H9 (cell line): Measurements from ENCODE around the gene GATAD2B. TPM values are rescaled to one million over a fixed set of nuclear protein-coding genes. Genes with fewer than 3 reads are reported as not detected.

Experiments used
- DNase-seq: peaks from one replicate; pipeline ENCODE4 v3.0.0-alpha.2; 2017
- H2AFZ ChIP-seq: one replicate; pipeline ENCODE4 v1.6.1; 2013; ENCODE audit warnings: mild to moderate bottlenecking, low read length, control low read depth, moderate library complexity
- H2AK5ac ChIP-seq: 2 replicates; pipeline ENCODE4 v1.6.1; 2013; ENCODE audit warnings: low read length, control low read depth, mixed read lengths; ENCODE audit not compliant: insufficient read length
- H2BK120ac ChIP-seq: one replicate; pipeline ENCODE4 v1.6.1; 2013; ENCODE audit warnings: low read depth, mild to moderate bottlenecking, low read length, control low read depth, inconsistent platforms; ENCODE audit not compliant: poor library complexity, severe bottlenecking
- H2BK12ac ChIP-seq: 2 replicates; pipeline ENCODE4 v1.6.1; 2013; ENCODE audit warnings: low read length, control low read depth, mixed read lengths, low read depth; ENCODE audit not compliant: insufficient read length
- H2BK15ac ChIP-seq: 2 replicates; pipeline ENCODE4 v1.6.1; 2013; ENCODE audit warnings: low read depth, low read length, control low read depth
- H2BK20ac ChIP-seq: one replicate; pipeline ENCODE4 v1.6.1; 2013; ENCODE audit warnings: low read depth, mild to moderate bottlenecking, low read length, control low read depth, inconsistent platforms; ENCODE audit not compliant: poor library complexity, severe bottlenecking
- H2BK5ac ChIP-seq: 2 replicates; pipeline ENCODE4 v1.6.1; 2013; ENCODE audit warnings: low read length, control low read depth, mixed read lengths; ENCODE audit not compliant: insufficient read length
- H3K14ac ChIP-seq: 2 replicates; pipeline ENCODE4 v1.6.1; 2013; ENCODE audit warnings: low read length, control low read depth; ENCODE audit not compliant: insufficient read depth
- H3K18ac ChIP-seq: 2 replicates; pipeline ENCODE4 v1.6.1; 2013; ENCODE audit warnings: low read depth, mild to moderate bottlenecking, mixed read lengths, low read length, control low read depth; ENCODE audit not compliant: insufficient read length
- H3K23ac ChIP-seq: 2 replicates; pipeline ENCODE4 v1.6.1; 2013; ENCODE audit warnings: low read length, control low read depth, mixed read lengths, low read depth; ENCODE audit not compliant: insufficient read length
- H3K23me2 ChIP-seq: 2 replicates; pipeline ENCODE4 v1.6.1; 2013; ENCODE audit warnings: low read depth, mild to moderate bottlenecking, mixed read lengths, low read length, control low read depth; ENCODE audit not compliant: insufficient read length, poor library complexity, severe bottlenecking
- H3K27ac ChIP-seq: 2 replicates; pipeline ENCODE4 v1.5.1; 2013; ENCODE audit warnings: low read length, control low read depth, mixed read lengths, low read depth; ENCODE audit not compliant: insufficient read length
- H3K27me3 ChIP-seq: 2 replicates; pipeline ENCODE4 v1.6.1; 2013; ENCODE audit warnings: low read length, control low read depth, inconsistent platforms; ENCODE audit not compliant: insufficient read depth
- H3K4ac ChIP-seq: 2 replicates; pipeline ENCODE4 v1.6.1; 2013; ENCODE audit warnings: low read depth, mild to moderate bottlenecking, control low read depth, inconsistent platforms, low read length, moderate library complexity
- H3K4me1 ChIP-seq: 2 replicates; pipeline ENCODE4 v1.6.1; 2013; ENCODE audit warnings: low read length, control low read depth, inconsistent platforms; ENCODE audit not compliant: insufficient read depth
- H3K4me2 ChIP-seq: 2 replicates; pipeline ENCODE4 v1.6.1; 2013; ENCODE audit warnings: low read length, control low read depth, mixed read lengths; ENCODE audit not compliant: insufficient read length, insufficient read depth
- H3K56ac ChIP-seq: 2 replicates; pipeline ENCODE4 v1.6.1; 2013; ENCODE audit warnings: low read depth, mild to moderate bottlenecking, mixed read lengths, low read length, control low read depth; ENCODE audit not compliant: insufficient read length
- H3K79me1 ChIP-seq: 2 replicates; pipeline ENCODE4 v1.6.1; 2013; ENCODE audit warnings: low read depth, mild to moderate bottlenecking, moderate library complexity, low read length, control low read depth, inconsistent platforms; ENCODE audit not compliant: insufficient read depth, poor library complexity, severe bottlenecking
- H3K79me2 ChIP-seq: 2 replicates; pipeline ENCODE4 v1.6.1; 2013; ENCODE audit warnings: low read length, control low read depth, inconsistent platforms; ENCODE audit not compliant: insufficient read depth
- H3K9ac ChIP-seq: 2 replicates; pipeline ENCODE4 v1.6.1; 2013; ENCODE audit warnings: low read length, control low read depth, mixed read lengths; ENCODE audit not compliant: insufficient read length; ENCODE audit errors: extremely low read depth
- H3K9me3 ChIP-seq: one replicate; pipeline ENCODE4 v1.6.1; 2013; ENCODE audit warnings: low read depth, low read length, inconsistent platforms; ENCODE audit not compliant: control insufficient read depth
- H3T11ph ChIP-seq: one replicate; pipeline ENCODE4 v1.6.1; 2013; ENCODE audit warnings: mild to moderate bottlenecking, low read length, control low read depth, inconsistent platforms
- H4K20me1 ChIP-seq: one replicate; pipeline ENCODE4 v1.6.1; 2013; ENCODE audit not compliant: control insufficient read depth, insufficient read length, insufficient read depth
- H4K5ac ChIP-seq: 2 replicates; pipeline ENCODE4 v1.6.1; 2013; ENCODE audit warnings: low read depth, mild to moderate bottlenecking, mixed read lengths, low read length, control low read depth; ENCODE audit not compliant: insufficient read length
- H4K8ac ChIP-seq: replicated peaks from 2 replicates; pipeline ENCODE4 v1.6.1; 2013; ENCODE audit warnings: low read length, control low read depth, mixed read lengths, low read depth; ENCODE audit not compliant: insufficient read length
- H4K91ac ChIP-seq: 2 replicates; pipeline ENCODE4 v1.6.1; 2013; ENCODE audit warnings: low read depth, mild to moderate bottlenecking, moderate library complexity, mixed read lengths, low read length, control low read depth; ENCODE audit not compliant: insufficient read length
- H3K27ac Mint-ChIP-seq, 3 experiments: 2 replicates in 2 of 3; 3 replicates in 1 of 3; pipeline ENCODE4 v1.8.0; 2020 to 2021; ENCODE audit warnings: mixed read lengths in 3 of 3, mild to moderate bottlenecking in 1 of 3, moderate library complexity in 1 of 3
- H3K27me3 Mint-ChIP-seq: 2 replicates; pipeline ENCODE4 v1.8.0; 2021; ENCODE audit warnings: low read depth, mild to moderate bottlenecking, moderate library complexity, mixed read lengths
- H3K36me3 Mint-ChIP-seq, 3 experiments: 2 replicates in 2 of 3; 3 replicates in 1 of 3; pipeline ENCODE4 v1.8.0; 2020 to 2021; ENCODE audit warnings: low read depth in 3 of 3, mixed read lengths in 3 of 3; ENCODE audit not compliant: insufficient read depth in 1 of 3
- H3K4me1 Mint-ChIP-seq, 2 experiments: 2 replicates each; pipeline ENCODE4 v1.8.0; 2020; ENCODE audit warnings: mixed read lengths in 2 of 2
- H3K4me3 Mint-ChIP-seq, 2 experiments: 2 replicates in 1 of 2; 3 replicates in 1 of 2; pipeline ENCODE4 v1.8.0; 2020 to 2021; ENCODE audit warnings: mild to moderate bottlenecking in 2 of 2, mixed read lengths in 2 of 2, moderate library complexity in 1 of 2
- H3K9me3 Mint-ChIP-seq, 2 experiments: 2 replicates in 1 of 2; 3 replicates in 1 of 2; pipeline ENCODE4 v1.8.0; 2020; ENCODE audit warnings: mild to moderate bottlenecking in 2 of 2, mixed read lengths in 2 of 2, moderate library complexity in 1 of 2
- WGBS: extraction: QIAGEN DNeasy Blood & Tissue Kit; methylation state at CpG from one replicate; pipeline ENCODE4 v1.1.7; 2013; ENCODE audit warnings: missing lambda C conversion rate, low lambda C conversion rate, mixed read lengths; ENCODE audit not compliant: insufficient read length; ENCODE audit errors: extremely low coverage; 5-methylcytosine and 5-hydroxymethylcytosine counted together
- microRNA-seq: library from miRNA; unstranded; fragments of <30 nt; microRNA quantifications from one replicate; pipeline ENCODE4, GENCODE V29; 2020; ENCODE audit warnings: borderline microRNAs expressed
- total RNA-seq: library from RNA; stranded (reverse); gene quantifications from 2 replicates; pipeline ENCODE4 v1.2.1, GENCODE V29; 2021
- TF ChIP-seq, protein P1 (sequence below): fragments of 200-600 bp; sonication (generic); conservative IDR thresholded peaks from 3 replicates; pipeline ENCODE4 v1.8.0; 2021; ENCODE audit warnings: antibody characterized with exemption, mild to moderate bottlenecking

The GATAD2B gene
- total RNA-seq, 1 experiment from 2014 or later = 44.1 TPM

DNA sequence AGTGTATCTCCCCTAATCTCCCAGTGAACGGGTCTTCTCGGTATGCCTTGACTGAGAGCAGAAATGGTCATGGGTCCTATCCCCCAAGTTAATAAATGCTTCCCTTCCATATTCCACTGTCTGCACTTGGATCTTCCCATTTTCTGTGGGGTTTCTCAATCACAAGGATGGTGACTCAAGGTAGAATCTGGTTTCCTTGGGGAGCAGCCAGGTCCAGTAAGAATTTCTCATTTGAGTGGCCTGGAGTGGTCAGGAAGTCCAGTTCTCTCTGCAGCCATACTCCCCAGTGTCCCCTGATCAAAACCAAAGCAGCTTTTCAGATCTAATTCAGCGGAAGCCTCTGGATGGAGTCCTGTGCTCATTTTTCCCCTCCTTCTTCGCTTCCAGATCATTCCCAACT is 162.3 kb downstream of the GATAD2B start:
- Histone ChIP-seq H3K4me1 (no peaks in the 10 kb centered on the region), H3K56ac (no peak overlapping the region), H3K4me2 (no peak overlapping the region), H3K23ac (no peak overlapping the region), H2BK15ac (no peak overlapping the region), H3K14ac (no peak overlapping the region), H4K8ac (no peak overlapping the region), H3K9ac (no peak overlapping the region), H4K20me1 (no peaks in the 10 kb centered on the region), H3K18ac (no peak overlapping the region), H2AK5ac (no peak overlapping the region), H3K27ac (no peak overlapping the region), H3K23me2 (no peaks in the 10 kb centered on the region), H2AFZ (no peak overlapping the region), H4K91ac (no peak overlapping the region), H3K27me3 (no peaks in the 10 kb centered on the region), H2BK20ac (no peak overlapping the region), H3K79me2 (no peaks in the 10 kb centered on the region), H3T11ph (no peak overlapping the region), H2BK120ac (no peak overlapping the region), H4K5ac (no peak overlapping the region), H3K79me1 (no peaks in the 10 kb centered on the region), H2BK12ac (no peak overlapping the region), H3K9me3 (no peaks in the 10 kb centered on the region), H3K4ac (no peak overlapping the region), H2BK5ac (no peak overlapping the region)
- DNase-seq = no peak
- Mint-ChIP-seq H3K27me3 (no peaks in the 10 kb centered on the region), H3K4me3 (no peak overlapping the region), H3K36me3 (peaks cover 45 to 90% (median 79%) of the 10 kb centered on the region in 3 experiments; a peak in 6 of 7 replicates), H3K9me3 (no peaks in the 10 kb centered on the region), H3K4me1 (no peaks in the 10 kb centered on the region), H3K27ac (no peak overlapping the region)
- WGBS = no CpG with 5 or more reads among the region's 4 CpGs
- TF ChIP-seq, protein P1, sequence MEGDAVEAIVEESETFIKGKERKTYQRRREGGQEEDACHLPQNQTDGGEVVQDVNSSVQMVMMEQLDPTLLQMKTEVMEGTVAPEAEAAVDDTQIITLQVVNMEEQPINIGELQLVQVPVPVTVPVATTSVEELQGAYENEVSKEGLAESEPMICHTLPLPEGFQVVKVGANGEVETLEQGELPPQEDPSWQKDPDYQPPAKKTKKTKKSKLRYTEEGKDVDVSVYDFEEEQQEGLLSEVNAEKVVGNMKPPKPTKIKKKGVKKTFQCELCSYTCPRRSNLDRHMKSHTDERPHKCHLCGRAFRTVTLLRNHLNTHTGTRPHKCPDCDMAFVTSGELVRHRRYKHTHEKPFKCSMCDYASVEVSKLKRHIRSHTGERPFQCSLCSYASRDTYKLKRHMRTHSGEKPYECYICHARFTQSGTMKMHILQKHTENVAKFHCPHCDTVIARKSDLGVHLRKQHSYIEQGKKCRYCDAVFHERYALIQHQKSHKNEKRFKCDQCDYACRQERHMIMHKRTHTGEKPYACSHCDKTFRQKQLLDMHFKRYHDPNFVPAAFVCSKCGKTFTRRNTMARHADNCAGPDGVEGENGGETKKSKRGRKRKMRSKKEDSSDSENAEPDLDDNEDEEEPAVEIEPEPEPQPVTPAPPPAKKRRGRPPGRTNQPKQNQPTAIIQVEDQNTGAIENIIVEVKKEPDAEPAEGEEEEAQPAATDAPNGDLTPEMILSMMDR = no peak

Small RNA genes within 50 kb of the gene (microRNA-seq; reads per million reads assigned to microRNA genes)
- 0.35 reads per million for gene MIR6737

Other genes with a start within 250 kb of the GATAD2B start
- 8.6 and 8.9 TPM in 2 replicates for gene NPR1, start 244.3 kb downstream of the GATAD2B start, total RNA-seq
- gene INTS3, start 194.9 kb downstream of the GATAD2B start, total RNA-seq = 65.4 and 67.1 TPM in 2 replicates
- gene SLC27A3, start 147.6 kb downstream of the GATAD2B start, total RNA-seq = 42.0 and 45.3 TPM in 2 replicates
- gene DENND4B, start 23.7 kb upstream of the GATAD2B start, total RNA-seq = 82.8 and 84.6 TPM in 2 replicates
- gene CRTC2, start 35.6 kb upstream of the GATAD2B start, total RNA-seq = 44.7 and 45.7 TPM in 2 replicates
- gene SLC39A1, start 40.6 kb upstream of the GATAD2B start, total RNA-seq = 161 and 170 TPM in 2 replicates
- 27.6 and 27.7 TPM in 2 replicates for gene CREB3L4, start 44.9 kb upstream of the GATAD2B start, total RNA-seq
- gene JTB, start 54.7 kb upstream of the GATAD2B start, total RNA-seq = 85.0 and 85.4 TPM in 2 replicates
- 122 and 130 TPM in 2 replicates for gene RAB13, start 63.4 kb upstream of the GATAD2B start, total RNA-seq
- 2,196 and 2,321 TPM in 2 replicates for gene RPS27, start 67.8 kb upstream of the GATAD2B start, total RNA-seq
- 0.04 TPM in 1 of 2 replicates, not detected in the other for gene NUP210L, start 232.1 kb upstream of the GATAD2B start, total RNA-seq